ENCODE data around the gene CACNA2D3. TPM values are rescaled to one million over a fixed set of nuclear protein-coding genes. Genes with fewer than 3 reads are reported as not detected.

The CACNA2D3 gene
- total RNA-seq, 1 donor from 2014 or later: not detected

DNA sequence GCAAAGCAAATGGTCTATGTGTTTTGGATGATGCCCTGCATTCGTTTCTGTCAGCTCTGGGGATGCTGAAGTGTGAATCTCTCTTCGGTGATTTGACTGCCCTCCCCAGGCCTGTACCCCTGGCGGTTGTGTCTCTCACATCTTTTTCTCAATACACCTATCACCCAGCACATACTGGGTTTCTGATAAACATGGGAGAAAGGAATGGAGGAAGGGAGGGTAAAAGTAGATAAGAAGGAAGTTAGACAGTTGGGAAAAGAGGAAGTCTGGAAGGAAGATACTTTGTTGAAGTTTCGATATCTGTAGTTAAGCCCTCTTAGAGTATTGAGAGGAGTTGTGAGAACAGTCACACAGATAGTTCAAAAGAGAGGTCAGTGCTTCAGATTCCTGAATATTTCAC, 841.3 kb downstream of the CACNA2D3 start:
- no peak for DNase-seq (ENCODE audit: low spot score)
- Mint-ChIP-seq H3K9me3 (ENCODE audit: low read depth) (no peaks in the 10 kb centered on the region), H3K4me1 (ENCODE audit: low read depth) (peaks cover 47% of the 10 kb centered on the region), H3K36me3 (ENCODE audit: low read depth) (no peaks in the 10 kb centered on the region), H3K27me3 (ENCODE audit: low read depth) (no peaks in the 10 kb centered on the region), H3K4me3 (ENCODE audit: unreplicated experiment) (no peak overlapping the region), H3K27ac (ENCODE audit: unreplicated experiment) (no peak overlapping the region)
- TF ChIP-seq, protein P1, sequence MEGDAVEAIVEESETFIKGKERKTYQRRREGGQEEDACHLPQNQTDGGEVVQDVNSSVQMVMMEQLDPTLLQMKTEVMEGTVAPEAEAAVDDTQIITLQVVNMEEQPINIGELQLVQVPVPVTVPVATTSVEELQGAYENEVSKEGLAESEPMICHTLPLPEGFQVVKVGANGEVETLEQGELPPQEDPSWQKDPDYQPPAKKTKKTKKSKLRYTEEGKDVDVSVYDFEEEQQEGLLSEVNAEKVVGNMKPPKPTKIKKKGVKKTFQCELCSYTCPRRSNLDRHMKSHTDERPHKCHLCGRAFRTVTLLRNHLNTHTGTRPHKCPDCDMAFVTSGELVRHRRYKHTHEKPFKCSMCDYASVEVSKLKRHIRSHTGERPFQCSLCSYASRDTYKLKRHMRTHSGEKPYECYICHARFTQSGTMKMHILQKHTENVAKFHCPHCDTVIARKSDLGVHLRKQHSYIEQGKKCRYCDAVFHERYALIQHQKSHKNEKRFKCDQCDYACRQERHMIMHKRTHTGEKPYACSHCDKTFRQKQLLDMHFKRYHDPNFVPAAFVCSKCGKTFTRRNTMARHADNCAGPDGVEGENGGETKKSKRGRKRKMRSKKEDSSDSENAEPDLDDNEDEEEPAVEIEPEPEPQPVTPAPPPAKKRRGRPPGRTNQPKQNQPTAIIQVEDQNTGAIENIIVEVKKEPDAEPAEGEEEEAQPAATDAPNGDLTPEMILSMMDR (IDR thresholded peaks at IDR 0.05): no peak

DNA sequence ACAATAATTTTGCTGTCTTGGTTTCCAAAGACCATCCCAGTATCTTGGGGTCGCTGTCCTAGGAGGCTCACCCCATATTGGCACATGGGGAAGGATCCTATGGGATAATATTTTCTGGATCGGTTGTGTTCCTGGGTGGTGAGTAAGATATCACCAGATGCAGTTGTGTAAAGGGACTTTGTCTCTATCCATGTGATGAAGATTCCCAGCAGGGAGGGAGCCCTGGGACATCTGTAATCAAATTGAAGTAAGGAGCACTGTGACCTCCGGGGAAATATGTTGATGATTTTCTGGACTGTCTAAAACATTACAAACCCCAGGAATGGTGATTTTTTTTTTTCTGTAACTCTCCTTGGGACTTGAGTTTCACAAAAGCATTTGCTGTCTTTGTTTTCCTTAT, 841.7 kb downstream of the CACNA2D3 start:
- no peaks in the 10 kb centered on the region for H3K27me3 Mint-ChIP-seq (ENCODE audit: low read depth)
- H3K27ac Mint-ChIP-seq (ENCODE audit: unreplicated experiment): no peak overlapping the region
- H3K9me3 Mint-ChIP-seq (ENCODE audit: low read depth): no peaks in the 10 kb centered on the region
- no peaks in the 10 kb centered on the region for H3K36me3 Mint-ChIP-seq (ENCODE audit: low read depth)
- DNase-seq (ENCODE audit: low spot score): no peak
- peaks cover 50% of the 10 kb centered on the region for H3K4me1 Mint-ChIP-seq (ENCODE audit: low read depth)
- TF ChIP-seq, protein P1 (IDR thresholded peaks at IDR 0.05): no peak
- no peak overlapping the region for H3K4me3 Mint-ChIP-seq (ENCODE audit: unreplicated experiment)

GRCh38 chr3:54965746-54966145, 843.4 kb downstream of the CACNA2D3 start:
- Mint-ChIP-seq H3K36me3 (ENCODE audit: low read depth) (no peaks in the 10 kb centered on the region), H3K4me3 (ENCODE audit: unreplicated experiment) (no peak overlapping the region), H3K27ac (ENCODE audit: unreplicated experiment) (no peak overlapping the region), H3K27me3 (ENCODE audit: low read depth) (no peaks in the 10 kb centered on the region), H3K9me3 (ENCODE audit: low read depth) (no peaks in the 10 kb centered on the region), H3K4me1 (ENCODE audit: low read depth) (peaks cover 47% of the 10 kb centered on the region)
- TF ChIP-seq, protein P1 (IDR thresholded peaks at IDR 0.05): no peak
- DNase-seq (ENCODE audit: low spot score): no peak

- H3K4me3 Mint-ChIP-seq (ENCODE audit: unreplicated experiment): no peak overlapping the region
- TF ChIP-seq, protein P1 (IDR thresholded peaks at IDR 0.05): no peak
- H3K27me3 Mint-ChIP-seq (ENCODE audit: low read depth): no peaks in the 10 kb centered on the region
- no peak for DNase-seq (ENCODE audit: low spot score)
- H3K36me3 Mint-ChIP-seq (ENCODE audit: low read depth): no peaks in the 10 kb centered on the region
- peaks cover 49% of the 10 kb centered on the region for H3K4me1 Mint-ChIP-seq (ENCODE audit: low read depth)
- H3K27ac Mint-ChIP-seq (ENCODE audit: unreplicated experiment): no peak overlapping the region
- no peaks in the 10 kb centered on the region for H3K9me3 Mint-ChIP-seq (ENCODE audit: low read depth)
Observed at GRCh38 chr3:54966979-54967378, 844.6 kb downstream of the CACNA2D3 start.

DNA sequence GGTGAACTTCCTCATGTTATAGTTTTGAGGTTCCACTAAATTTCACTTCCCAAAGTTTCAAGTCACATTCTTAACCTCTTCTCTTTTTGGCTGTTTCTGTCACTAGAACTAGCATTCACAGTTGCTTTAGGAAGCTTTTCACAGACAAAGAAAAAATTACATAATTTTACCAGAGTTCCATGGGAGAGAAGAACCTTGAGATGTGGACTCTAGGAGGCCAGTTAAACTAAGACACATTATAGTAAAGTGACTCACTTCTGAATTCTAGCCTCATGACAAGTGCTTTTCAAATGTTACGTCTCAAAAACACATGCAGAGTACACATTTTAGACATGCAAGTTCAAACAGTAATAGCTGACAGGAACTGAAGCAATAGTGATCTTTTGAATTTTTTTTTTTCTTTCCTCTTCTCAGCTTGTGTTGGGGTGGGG, 845.4 kb downstream of the CACNA2D3 start:
- Mint-ChIP-seq H3K36me3 (ENCODE audit: low read depth) (no peaks in the 10 kb centered on the region), H3K9me3 (ENCODE audit: low read depth) (no peaks in the 10 kb centered on the region), H3K4me3 (ENCODE audit: unreplicated experiment) (no peak overlapping the region), H3K4me1 (ENCODE audit: low read depth) (peaks cover 49% of the 10 kb centered on the region), H3K27me3 (ENCODE audit: low read depth) (no peaks in the 10 kb centered on the region), H3K27ac (ENCODE audit: unreplicated experiment) (peak overlapping the region; percentile 25)
- TF ChIP-seq, protein P1 (IDR thresholded peaks at IDR 0.05): no peak
- no peak for DNase-seq (ENCODE audit: low spot score)

Data from chondrocyte (in vitro differentiated cells).